ENCODE results near the gene C19orf53. TPM values are rescaled to one million over a fixed set of nuclear protein-coding genes. Genes with fewer than 3 reads are reported as not detected.

Gene C19orf53
- total RNA-seq, 1 experiment from 2014 or later, result 115 TPM

- H3K4me2 ChIP-seq (ENCODE audit: low read length), result peak within 1 kb of the TSS; percentile 78
- DNase-seq (ENCODE audit: low read depth, low spot score), result no peak
- peak within 1 kb of the TSS; percentile 70 for H3K27ac ChIP-seq (ENCODE audit: low read depth, low read length)
- BruUV-seq (replicated peaks), result TSS peak; percentile 97
- no peak for TF ChIP-seq SRF (IDR thresholded peaks at IDR 0.05; ENCODE audit: low read depth)
- 0 out of 2 replicates have a peak, but pooled peaks have one; percentile 35 for TF ChIP-seq SIN3A (IDR thresholded peaks at IDR 0.05; ENCODE audit: low read depth)
- TF ChIP-seq CEBPB (IDR thresholded peaks at IDR 0.05; ENCODE audit: low read depth), result no peak
- no peak for TF ChIP-seq ZFX (IDR thresholded peaks at IDR 0.05)
- peak; percentile 60 for TF ChIP-seq POLR2AphosphoS5 (IDR thresholded peaks at IDR 0.05; ENCODE audit: low read depth, low read length)
- no peak for TF ChIP-seq SP1 (IDR thresholded peaks at IDR 0.05; ENCODE audit: low read depth)
- TF ChIP-seq TCF7L2 (IDR thresholded peaks at IDR 0.05; ENCODE audit: borderline replicate concordance, extremely low read depth, insufficient read depth, insufficient read length), result no peak
- no peaks in the 10 kb centered on the region for H3K9me2 ChIP-seq (ENCODE audit: insufficient read depth)
- no peaks in the 10 kb centered on the region for H3K79me2 ChIP-seq (ENCODE audit: insufficient read depth, low read length)
- CTCF ChIA-PET, result interaction anchor here (1.6 kb wide), 1 partner anchor 16 kb away, joined by 6 read pairs; a partner anchor contains a TSS
- RAD21 ChIA-PET (ENCODE audit: low non-redundant PET in 1 of 2, low total read pairs in 2 of 2, uncharacterized antibody in 2 of 2, unreplicated experiment in 2 of 2), result no interaction called here
- H3K9me3 ChIP-seq (ENCODE audit: control insufficient read depth in 1 of 2, insufficient read depth in 1 of 2, low read depth in 1 of 2, low read length in 2 of 2), result no peaks in the 10 kb centered on the region
- H3K4me3 ChIP-seq (replicated peaks in 1 of 2; ENCODE audit: low read depth in 1 of 2, low read length in 2 of 2), result peak within 1 kb of the TSS; percentile 58 to 63
- peak; percentile 77 for ATAC-seq
- H4K20me1 ChIP-seq (ENCODE audit: insufficient read depth), result no peaks in the 10 kb centered on the region
- H3K4me1 ChIP-seq (ENCODE audit: control insufficient read depth in 1 of 2, insufficient read depth in 2 of 2, low read length in 2 of 2), result peaks cover 0 to 6% of the 10 kb centered on the region in 2 experiments; a peak in 2 of 4 replicates
- intact Hi-C loops (cut with micrococcal nuclease), result no loop called here
- H3K36me3 ChIP-seq (ENCODE audit: control insufficient read depth in 1 of 2, insufficient read depth in 2 of 2, low read length in 2 of 2), result no peaks in the 10 kb centered on the region; a peak in 3 of 4 replicates
- peak within 1 kb of the TSS; percentile 82 for H3K9ac ChIP-seq (ENCODE audit: low read length)
- POLR2A ChIA-PET, result interaction anchor here (0.6 to 1.0 kb wide), 2 partner anchors 10 to 46 kb away, joined by 3 to 4 read pairs; partner anchors contain the start of gene C19orf53
- H2AFZ ChIP-seq (ENCODE audit: low read depth, low read length, poor library complexity, severe bottlenecking), result no peak within 1 kb of the TSS
- H3K27me3 ChIP-seq (ENCODE audit: insufficient read depth, low read length), result no peaks in the 10 kb centered on the region
These were observed 10.0 kb upstream of the C19orf53 start, which contains the start of gene MRI1 for GRCh38 chr19:13764101-13764807. Gene MRI1, plus strand, starts transcription at chr19:13764522. Its CDS starts 67 bp downstream, at chr19:13764589.

GRCh38 chr19:13764821-13765394, 9.3 kb upstream of the C19orf53 start:
- no peaks in the 10 kb centered on the region for H3K9me3 ChIP-seq (ENCODE audit: control insufficient read depth in 1 of 2, insufficient read depth in 1 of 2, low read depth in 1 of 2, low read length in 2 of 2)
- intact Hi-C loops (cut with micrococcal nuclease), result no loop called here
- ChIA-PET CTCF (interaction anchor here (1.6 kb wide), 1 partner anchor 17 kb away, joined by 6 read pairs; a partner anchor contains a TSS), POLR2A (interaction anchor here (0.6 to 1.0 kb wide), 2 partner anchors 9 to 45 kb away, joined by 3 to 4 read pairs; partner anchors contain the start of gene C19orf53), RAD21 (ENCODE audit: low non-redundant PET in 1 of 2, low total read pairs in 2 of 2, uncharacterized antibody in 2 of 2, unreplicated experiment in 2 of 2) (no interaction called here)
- no peaks in the 10 kb centered on the region for H3K79me2 ChIP-seq (ENCODE audit: insufficient read depth, low read length)
- H3K27ac ChIP-seq (ENCODE audit: low read depth, low read length), result peak overlapping the region; percentile 30
- H3K4me1 ChIP-seq (ENCODE audit: control insufficient read depth in 1 of 2, insufficient read depth in 2 of 2, low read length in 2 of 2), result peaks cover under 1 to 8% of the 10 kb centered on the region in 2 experiments; a peak in 2 of 4 replicates
- DNase-seq (ENCODE audit: low read depth, low spot score) (no peak), ATAC-seq (peak; percentile 45)
- H3K36me3 ChIP-seq (ENCODE audit: control insufficient read depth in 1 of 2, insufficient read depth in 2 of 2, low read length in 2 of 2), result no peaks in the 10 kb centered on the region; a peak in 2 of 4 replicates
- H2AFZ ChIP-seq (ENCODE audit: low read depth, low read length, poor library complexity, severe bottlenecking), result no peak overlapping the region
- H4K20me1 ChIP-seq (ENCODE audit: insufficient read depth), result no peaks in the 10 kb centered on the region
- TF ChIP-seq ZBTB33 (IDR thresholded peaks at IDR 0.05; ENCODE audit: extremely low read depth, insufficient replicate concordance, low read length) (no peak), POLR2AphosphoS5 (IDR thresholded peaks at IDR 0.05; ENCODE audit: low read depth, low read length) (no peak), TCF7L2 (IDR thresholded peaks at IDR 0.05; ENCODE audit: borderline replicate concordance, extremely low read depth, insufficient read depth, insufficient read length) (no peak), ELF1 (IDR thresholded peaks at IDR 0.05; ENCODE audit: borderline replicate concordance, low read depth) (no peak), ZFX (IDR thresholded peaks at IDR 0.05) (0 out of 2 replicates have a peak, but pooled peaks have one; percentile 11), YY1 (IDR thresholded peaks at IDR 0.05; ENCODE audit: extremely low read depth, insufficient replicate concordance, low read depth, low read length) (no peak), SRF (IDR thresholded peaks at IDR 0.05; ENCODE audit: low read depth) (no peak)
- no peaks in the 10 kb centered on the region for H3K9me2 ChIP-seq (ENCODE audit: insufficient read depth)
- peak overlapping the region; percentile 82 for H3K9ac ChIP-seq (ENCODE audit: low read length)
- peak overlapping the region; percentile 58 to 63 for H3K4me3 ChIP-seq (replicated peaks in 1 of 2; ENCODE audit: low read depth in 1 of 2, low read length in 2 of 2)
- BruUV-seq (replicated peaks), result no TSS peak
- no peaks in the 10 kb centered on the region for H3K27me3 ChIP-seq (ENCODE audit: insufficient read depth, low read length)
- H3K4me2 ChIP-seq (ENCODE audit: low read length), result peak overlapping the region; percentile 72

Measured in HCT116 (cell line).